GM21515 (cell line): ENCODE measurements around the gene CABLES1.

ENCODE experiments used
- ATAC-seq: cut with Tn5 transposase; IDR thresholded peaks from one replicate; pipeline ENCODE4 v1.9.1; 2021; ENCODE audit not compliant: unreplicated experiment

The CABLES1 gene

GRCh38 chr18:23165271-23166068 lies 30.2 kb downstream of the CABLES1 start:
- ATAC-seq = no peak

GRCh38 chr18:23166891-23167541 lies 31.7 kb downstream of the CABLES1 start:
- no peak for ATAC-seq

- no peak for ATAC-seq
Observed at GRCh38 chr18:23169673-23170044, 34.4 kb downstream of the CABLES1 start.

- no peak for ATAC-seq
Observed at GRCh38 chr18:23170137-23170536, 34.9 kb downstream of the CABLES1 start.

GRCh38 chr18:23171581-23172156 lies 36.4 kb downstream of the CABLES1 start:
- no peak for ATAC-seq

- ATAC-seq = no peak
Observed at GRCh38 chr18:23172591-23173380, 37.5 kb downstream of the CABLES1 start.

GRCh38 chr18:23173912-23174311 lies 38.6 kb downstream of the CABLES1 start:
- no peak for ATAC-seq

GRCh38 chr18:23176701-23177432 lies 41.6 kb downstream of the CABLES1 start:
- ATAC-seq = no peak

GRCh38 chr18:23177433-23178072 lies 42.3 kb downstream of the CABLES1 start:
- no peak for ATAC-seq

- ATAC-seq = no peak
Observed at GRCh38 chr18:23178201-23178600, 42.9 kb downstream of the CABLES1 start.

- no peak for ATAC-seq
Observed at GRCh38 chr18:23178661-23179081, 43.4 kb downstream of the CABLES1 start.

- ATAC-seq = no peak
Observed at GRCh38 chr18:23179416-23179815, 44.1 kb downstream of the CABLES1 start.

GRCh38 chr18:23181547-23181946 lies 46.3 kb downstream of the CABLES1 start:
- ATAC-seq = no peak

GRCh38 chr18:23182606-23183005 lies 47.3 kb downstream of the CABLES1 start:
- no peak for ATAC-seq

- ATAC-seq = no peak
Observed at GRCh38 chr18:23183411-23184150, 48.3 kb downstream of the CABLES1 start.

GRCh38 chr18:23186781-23187180 lies 51.5 kb downstream of the CABLES1 start:
- no peak for ATAC-seq

GRCh38 chr18:23188068-23188760 lies 52.9 kb downstream of the CABLES1 start:
- no peak for ATAC-seq

GRCh38 chr18:23189099-23189498 lies 53.8 kb downstream of the CABLES1 start:
- no peak for ATAC-seq
